IMR-90 (cell line): ENCODE measurements around the gene RPS6KA2. TPM values are rescaled to one million over a fixed set of nuclear protein-coding genes. Genes with fewer than 3 reads are reported as not detected.

Experiments
- ATAC-seq: fragments of 200-7000 bp; cut with Tn5 transposase; 2 replicates; pipeline ENCODE4 v1.9.1; 2020; ENCODE audit warnings: low read depth, mild to moderate bottlenecking, moderate library complexity
- BruUV-seq: library from RNA; stranded (reverse); fragments of 400-500 nt; replicated peaks from 2 replicates; lab custom pipeline; 2021; lab: Mats Ljungman, UMichigan
- CTCF ChIA-PET: fragments of 300-600 bp; formaldehyde crosslinking; extraction: SDS; loops from one replicate; lab custom pipeline; 2021; ENCODE audit warnings: antibody characterized with exemption; lab: Yijun Ruan, JAX
- POLR2A ChIA-PET: fragments of 300-600 bp; sonication (Branson Sonifier 250); formaldehyde crosslinking; loops from one replicate; lab custom pipeline; 2022; ENCODE audit warnings: antibody characterized with exemption; ENCODE audit not compliant: unreplicated experiment; lab: Charles Lee
- DNase-seq: peaks from one replicate; pipeline ENCODE4 v3.0.0; 2013
- H2AFZ ChIP-seq: replicated peaks from 2 replicates; pipeline ENCODE3; 2013; ENCODE audit warnings: low read length, mild to moderate bottlenecking; ENCODE audit not compliant: poor library complexity
- H2AK5ac ChIP-seq: 2 replicates; pipeline ENCODE4 v1.6.1; 2013; ENCODE audit warnings: low read depth, low read length, inconsistent platforms
- H2AK9ac ChIP-seq: replicated peaks from 2 replicates; pipeline ENCODE3; 2013; ENCODE audit warnings: mild to moderate bottlenecking, low read depth, low read length, moderate library complexity; ENCODE audit not compliant: poor library complexity
- H2BK120ac ChIP-seq: 2 replicates; pipeline ENCODE4 v1.6.1; 2013; ENCODE audit warnings: low read depth, low read length, inconsistent platforms
- H2BK15ac ChIP-seq: 3 replicates; pipeline ENCODE4 v1.6.1; 2013; ENCODE audit warnings: low read depth, low read length, inconsistent platforms
- H2BK20ac ChIP-seq: 2 replicates; pipeline ENCODE4 v1.6.1; 2013; ENCODE audit warnings: low read depth, mild to moderate bottlenecking, inconsistent platforms, low read length, moderate library complexity
- H2BK5ac ChIP-seq: 2 replicates; pipeline ENCODE4 v1.6.1; 2013; ENCODE audit warnings: mild to moderate bottlenecking, low read depth, low read length, inconsistent platforms; ENCODE audit not compliant: poor library complexity, severe bottlenecking
- H3K14ac ChIP-seq: replicated peaks from 2 replicates; pipeline ENCODE4 v1.6.1; 2013; ENCODE audit warnings: low read depth, low read length, inconsistent platforms
- H3K18ac ChIP-seq: 2 replicates; pipeline ENCODE4 v1.6.1; 2013; ENCODE audit warnings: low read depth, low read length, control low read depth
- H3K23ac ChIP-seq: 2 replicates; pipeline ENCODE4 v1.6.1; 2013; ENCODE audit warnings: low read depth, low read length, inconsistent platforms
- H3K27ac ChIP-seq: 2 replicates; pipeline ENCODE4 v1.5.1; 2013; ENCODE audit warnings: mild to moderate bottlenecking, control low read depth, low read length; ENCODE audit not compliant: insufficient read depth
- H3K27me3 ChIP-seq: 2 replicates; pipeline ENCODE4 v1.6.1; 2013; ENCODE audit warnings: low read length; ENCODE audit not compliant: control insufficient read depth, insufficient read depth
- H3K36me3 ChIP-seq: 2 replicates; pipeline ENCODE4 v1.6.1; 2013; ENCODE audit warnings: low read length, mixed read lengths; ENCODE audit not compliant: control insufficient read depth, insufficient read depth
- H3K4ac ChIP-seq: 2 replicates; pipeline ENCODE4 v1.6.1; 2013; ENCODE audit warnings: low read depth, low read length, inconsistent platforms
- H3K4me1 ChIP-seq: 2 replicates; pipeline ENCODE4 v1.6.1; 2013; ENCODE audit warnings: low read length, mixed read lengths; ENCODE audit not compliant: control insufficient read depth, insufficient read depth
- H3K4me2 ChIP-seq: 2 replicates; pipeline ENCODE4 v1.6.1; 2013; ENCODE audit warnings: low read depth, mild to moderate bottlenecking, control low read depth, low read length, moderate library complexity
- H3K4me3 ChIP-seq: 2 replicates; pipeline ENCODE4 v1.5.1; 2013; ENCODE audit warnings: low read depth, mild to moderate bottlenecking, control low read depth, low read length, moderate library complexity; ENCODE audit not compliant: insufficient read depth
- H3K56ac ChIP-seq: 2 replicates; pipeline ENCODE4 v1.6.1; 2013; ENCODE audit warnings: low read length, inconsistent platforms; ENCODE audit not compliant: insufficient read depth; ENCODE audit errors: extremely low read depth
- H3K79me1 ChIP-seq, 2 experiments: 2 replicates each; pipeline ENCODE4 v1.6.1; 2013; ENCODE audit warnings: low read length in 2 of 2, inconsistent platforms in 1 of 2, low read depth in 1 of 2
- H3K9ac ChIP-seq: 2 replicates; pipeline ENCODE4 v1.6.1; 2013; ENCODE audit warnings: low read depth, low read length, control low read depth
- H3K9me1 ChIP-seq: 2 replicates; pipeline ENCODE4 v1.6.1; 2013; ENCODE audit warnings: low read length, inconsistent platforms; ENCODE audit not compliant: insufficient read depth
- H3K9me3 ChIP-seq: 2 replicates; pipeline ENCODE4 v1.6.1; 2013; ENCODE audit warnings: low read length; ENCODE audit not compliant: control insufficient read depth, insufficient read depth
- H4K20me1 ChIP-seq: 2 replicates; pipeline ENCODE4 v1.6.1; 2013; ENCODE audit warnings: low read length, inconsistent platforms; ENCODE audit not compliant: insufficient read depth
- H4K5ac ChIP-seq: 2 replicates; pipeline ENCODE4 v1.6.1; 2013; ENCODE audit warnings: mild to moderate bottlenecking, low read depth, low read length, control low read depth
- H4K8ac ChIP-seq, 2 experiments: 2 replicates each; pipeline ENCODE4 v1.6.1; 2013; ENCODE audit warnings: low read depth in 2 of 2, low read length in 2 of 2, control low read depth in 1 of 2, inconsistent platforms in 1 of 2
- H4K91ac ChIP-seq: 2 replicates; pipeline ENCODE4 v1.6.1; 2013; ENCODE audit warnings: low read depth, low read length, inconsistent platforms; ENCODE audit not compliant: insufficient read depth
- MAFK ChIP-seq: IDR thresholded peaks from 2 replicates; pipeline ENCODE4 v1.6.1; 2012; ENCODE audit warnings: low read depth, low read length, improper control_type of control experiment
- WGBS, 2 experiments: methylation state at CpG; one replicate each; pipeline versions ENCODE4 v1.1.5 to v1.1.7; 2013; ENCODE audit warnings: missing lambda C conversion rate in 2 of 2; ENCODE audit not compliant: insufficient read length in 1 of 2; ENCODE audit errors: extremely low coverage in 2 of 2; 5-methylcytosine and 5-hydroxymethylcytosine counted together
- dilution Hi-C: fragments of 300-500 bp; cut with HindIII; formaldehyde crosslinking; loops from one replicate; pipeline ENCODE4 v1.14.3; 2018; ENCODE audit warnings: low sequenced_read_pairs; ENCODE audit not compliant: unreplicated experiment
- in situ Hi-C: fragments of 300-500 bp; cut with MboI; formaldehyde crosslinking; loops from 3 replicates; pipeline ENCODE4 v1.14.3; 2019; ENCODE audit warnings: low sequenced_read_pairs, inconsistent platforms, mixed read lengths
- intact Hi-C: fragments of 100-400 bp; cut with micrococcal nuclease; formaldehyde crosslinking; loops from 2 replicates; pipeline ENCODE4 v1.10.0; 2022
- polyA plus RNA-seq, 3 experiments: library from polyadenylated mRNA; depleted of rRNA; stranded (reverse); fragments of >200 nt; gene quantifications; 2 replicates each; pipeline ENCODE4 v1.2.3, GENCODE V29; 2012; ENCODE audit warnings: low replicate concordance in 1 of 3
- total RNA-seq: library from RNA; depleted of rRNA; stranded (reverse); fragments of >200 nt; gene quantifications from 2 replicates; pipeline ENCODE4 v1.2.3, GENCODE V29; 2012

Gene RPS6KA2
- total and polyA plus RNA-seq, 2 of the 4 experiments (the other 2 are of a cell fraction): 26.9 to 31.3 TPM

DNA sequence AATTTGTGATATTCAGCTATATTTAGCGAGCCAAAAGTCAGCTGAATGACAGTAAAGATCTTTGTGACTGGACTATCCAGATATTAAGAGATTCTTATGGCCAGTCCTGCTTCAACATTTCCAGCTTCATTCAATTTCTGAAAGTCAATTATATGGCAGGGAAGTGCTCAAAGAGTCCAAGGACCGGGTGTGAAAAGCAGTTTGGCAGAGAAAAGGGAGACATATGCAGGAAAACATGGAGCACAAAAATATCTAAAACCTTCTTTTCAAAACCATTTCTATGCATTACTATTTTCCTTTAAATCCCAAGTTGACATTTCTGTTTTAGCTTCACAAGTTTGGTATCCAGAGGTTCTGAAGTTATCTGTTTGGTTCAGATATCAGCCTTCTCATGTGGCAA, 249.3 kb downstream of the RPS6KA2 start:
- in situ Hi-C loops (no loop called here), dilution Hi-C loops (no loop called here), intact Hi-C loops (no loop called here)
- DNase-seq (no peak), ATAC-seq (no peak)
- H3K36me3 ChIP-seq: no peaks in the 10 kb centered on the region
- no peak overlapping the region for H2AK9ac ChIP-seq
- no CpG with 5 or more reads among the region's 2 CpGs for WGBS, 2 experiments
- H2BK120ac ChIP-seq: no peak overlapping the region
- H3K27ac ChIP-seq: no peak overlapping the region
- no peak for TF ChIP-seq MAFK
- H2BK15ac ChIP-seq: no peak overlapping the region
- no peak overlapping the region for H3K56ac ChIP-seq
- H4K20me1 ChIP-seq: no peaks in the 10 kb centered on the region
- H3K4ac ChIP-seq: no peak overlapping the region
- peaks cover 0 to 5% of the 10 kb centered on the region in 2 experiments; a peak in 2 of 4 replicates for H3K79me1 ChIP-seq
- H3K9ac ChIP-seq: no peak overlapping the region
- no peak overlapping the region for H4K5ac ChIP-seq
- no peaks in the 10 kb centered on the region for H3K9me1 ChIP-seq
- H4K8ac ChIP-seq: no peak overlapping the region
- H3K27me3 ChIP-seq: no peaks in the 10 kb centered on the region
- ChIA-PET CTCF (interaction anchor here (1.4 kb wide), 1 partner anchor 46 kb away, joined by 4 read pairs; no protein-coding TSS in a partner anchor), POLR2A (no interaction called here)
- H2AFZ ChIP-seq: no peak overlapping the region
- no peaks in the 10 kb centered on the region for H3K4me1 ChIP-seq
- no peak overlapping the region for H2AK5ac ChIP-seq
- no peak overlapping the region for H2BK5ac ChIP-seq
- no peak overlapping the region for H2BK20ac ChIP-seq
- no peak overlapping the region for H3K18ac ChIP-seq
- no peak overlapping the region for H3K4me2 ChIP-seq
- no peak overlapping the region for H3K23ac ChIP-seq
- H4K91ac ChIP-seq: no peak overlapping the region
- H3K9me3 ChIP-seq: no peaks in the 10 kb centered on the region
- no peak overlapping the region for H3K14ac ChIP-seq
- H3K4me3 ChIP-seq: no peak overlapping the region
- no TSS peak for BruUV-seq
